A549 (cell line): Measurements from ENCODE around the gene PRLR. TPM values are rescaled to one million over a fixed set of nuclear protein-coding genes. Genes with fewer than 3 reads are reported as not detected.

Experiments used
- ATAC-seq, 2 experiments: fragments of 200-7000 bp in 1 of 2; fragments of >200 bp in 1 of 2; cut with Nextera tagmentation in 1 of 2; cut with Tn5 transposase in 1 of 2; 3 replicates each; pipeline versions ENCODE4 v1.8.0 to v1.9.1; 2018 to 2020; ENCODE audit warnings: mild to moderate bottlenecking in 1 of 2, moderate library complexity in 1 of 2
- CTCF ChIA-PET: fragments of 300-600 bp; sonication (Branson Sonifier 250); formaldehyde crosslinking; extraction: SDS; loops from one replicate; lab custom pipeline; 2021; ENCODE audit warnings: antibody characterized with exemption, inconsistent platforms; lab: Yijun Ruan, JAX
- POLR2A ChIA-PET: fragments of 350-600 bp; formaldehyde crosslinking; extraction: SDS; loops from one replicate; lab custom pipeline; 2021; ENCODE audit warnings: antibody characterized with exemption, inconsistent platforms; lab: Yijun Ruan, JAX
- DNase-seq, 2 experiments: peaks; one replicate each; pipeline versions ENCODE4 v3.0.0 to v3.0.0-alpha.2; 2011 to 2016; ENCODE audit warnings: low read depth in 1 of 2, low spot score in 1 of 2
- FAIRE-seq: peaks from 2 replicates; lab custom pipeline; 2011; peaks lifted over from hg19 to GRCh38; lab: Jason Lieb, UNC
- H3K27ac ChIP-seq, 2 experiments: fragments of >200 bp; sonication (Bioruptor Twin); formaldehyde crosslinking; 3 replicates each; pipeline ENCODE4 v1.5.1; 2016 to 2017
- H3K4me1 ChIP-seq: fragments of >200 bp; sonication (Bioruptor Twin); formaldehyde crosslinking; 3 replicates; pipeline ENCODE4 v1.6.1; 2016
- H3K4me2 ChIP-seq: fragments of >200 bp; sonication (Bioruptor Twin); formaldehyde crosslinking; 3 replicates; pipeline ENCODE4 v1.6.1; 2016
- H3K4me3 ChIP-seq: fragments of >200 bp; sonication (Bioruptor Twin); formaldehyde crosslinking; 3 replicates; pipeline ENCODE4 v1.5.1; 2016
- H3K9me3 ChIP-seq: fragments of >200 bp; sonication (Bioruptor Twin); formaldehyde crosslinking; 3 replicates; pipeline ENCODE4 v1.6.1; 2016
- BHLHE40 ChIP-seq: IDR thresholded peaks from 2 replicates; pipeline ENCODE4 v1.6.1; 2012; ENCODE audit warnings: low read depth, low read length, inconsistent platforms
- CBX2 ChIP-seq: fragments of 200-600 bp; sonication (generic); IDR thresholded peaks from 2 replicates; pipeline ENCODE4 v1.6.1; 2016; ENCODE audit warnings: low read depth, mild to moderate bottlenecking, borderline replicate concordance
- CEBPB ChIP-seq, 2 experiments: fragments of >200 bp in 1 of 2; sonication (Bioruptor Twin) in 1 of 2; formaldehyde crosslinking in 1 of 2; IDR thresholded peaks; 2 replicates each; pipeline ENCODE4 v1.6.1; 2012 to 2016
- EHMT2 ChIP-seq: fragments of 200-600 bp; sonication (generic); IDR thresholded peaks from 2 replicates; pipeline ENCODE4 v1.6.1; 2016; ENCODE audit warnings: antibody characterized with exemption, low read depth, mild to moderate bottlenecking, moderate library complexity
- FOSL2 ChIP-seq, 2 experiments: fragments of 450-650 bp in 1 of 2; fragments of >200 bp in 1 of 2; sonication (Bioruptor Twin) in 1 of 2; formaldehyde crosslinking; IDR thresholded peaks; 2 replicates each; pipeline versions ENCODE4 v1.5.0 to v1.6.1; 2016 to 2020; ENCODE audit warnings: mild to moderate bottlenecking in 1 of 2, moderate library complexity in 1 of 2
- KDM1A ChIP-seq: fragments of 200-600 bp; sonication (generic); IDR thresholded peaks from 2 replicates; pipeline ENCODE4 v1.6.1; 2016; ENCODE audit warnings: low read depth, mild to moderate bottlenecking
- MAZ ChIP-seq: fragments of 150-350 bp; IDR thresholded peaks from 2 replicates; pipeline ENCODE4 v1.6.1; 2014; ENCODE audit warnings: antibody characterized with exemption, low read depth, low read length, borderline replicate concordance
- MYC ChIP-seq: IDR thresholded peaks from 2 replicates; pipeline ENCODE4 v1.6.1; 2012; ENCODE audit warnings: mild to moderate bottlenecking, inconsistent platforms, low read length, improper control_type of control experiment, borderline replicate concordance
- PHF8 ChIP-seq: fragments of 200-600 bp; sonication (generic); IDR thresholded peaks from 2 replicates; pipeline ENCODE4 v1.6.1; 2016; ENCODE audit warnings: low read depth, mild to moderate bottlenecking, antibody characterized with exemption, moderate library complexity, borderline replicate concordance
- RAD21 ChIP-seq, 2 experiments: fragments of >200 bp in 1 of 2; sonication (Bioruptor Twin) in 1 of 2; formaldehyde crosslinking in 1 of 2; IDR thresholded peaks in 1 of 2; conservative IDR thresholded peaks in 1 of 2; 2 replicates in 1 of 2; 3 replicates in 1 of 2; pipeline ENCODE4 v1.6.1; 2012 to 2018; ENCODE audit warnings: inconsistent platforms in 1 of 2
- RARB ChIP-seq: fragments of 250-450 bp; sonication (Bioruptor Pico); IDR thresholded peaks from 2 replicates; pipeline ENCODE4 v1.8.0; 2021; ENCODE audit warnings: mild to moderate bottlenecking, moderate library complexity
- SMC3 ChIP-seq: fragments of >200 bp; sonication (Bioruptor Twin); formaldehyde crosslinking; IDR thresholded peaks from 3 replicates; pipeline ENCODE4 v1.6.1; 2018; ENCODE audit warnings: inconsistent platforms
- TP53 ChIP-seq: fragments of 250-450 bp; sonication (Bioruptor Pico); IDR thresholded peaks from 2 replicates; pipeline ENCODE4 v1.5.0; 2021; ENCODE audit warnings: mild to moderate bottlenecking, moderate library complexity
- WGBS: methylation state at CpG from one replicate; pipeline ENCODE4 v1.1.6; 2017; ENCODE audit errors: missing lambda C conversion rate; 5-methylcytosine and 5-hydroxymethylcytosine counted together
- polyA plus RNA-seq, 4 experiments: library from polyadenylated mRNA; depleted of rRNA in 3 of 4; stranded (reverse); fragments of >200 nt; fragmentation: RNase III in 1 of 4; extraction: RNeasy Plus Mini Kit Qiagen cat#74134 plus additional on column Dnase treatment in 1 of 4; gene quantifications; 2 replicates in 3 of 4; 3 replicates in 1 of 4; pipeline ENCODE4 v1.2.3, GENCODE V29; 2011 to 2017
- TF ChIP-seq, protein P1 (sequence below): fragments of 250-450 bp; sonication (Bioruptor Pico); IDR thresholded peaks from 2 replicates; pipeline ENCODE4 v1.5.0; 2021; ENCODE audit warnings: mild to moderate bottlenecking, moderate library complexity, borderline replicate concordance
- TF ChIP-seq, protein P2 (sequence below): fragments of 150-350 bp; IDR thresholded peaks from 2 replicates; pipeline ENCODE4 v1.6.1; 2014; ENCODE audit warnings: low read depth, mild to moderate bottlenecking, low read length
- TF ChIP-seq, protein P3 (sequence below): fragments of >200 bp; sonication (Bioruptor Twin); formaldehyde crosslinking; IDR thresholded peaks from 2 replicates; pipeline ENCODE4 v1.6.1; 2016
- TF ChIP-seq, protein P4 (sequence below): IDR thresholded peaks from 2 replicates; pipeline ENCODE4 v1.6.1; 2012
- TF ChIP-seq, protein P5 (sequence below): fragments of >200 bp; sonication (Bioruptor Twin); formaldehyde crosslinking; IDR thresholded peaks from 3 replicates; pipeline ENCODE4 v1.5.1; 2016
- TF ChIP-seq, protein P6 (sequence below): IDR thresholded peaks from 2 replicates; pipeline ENCODE4 v1.6.1; 2012; ENCODE audit warnings: low read depth, borderline replicate concordance
- TF ChIP-seq, protein P7 (sequence below): fragments of 200-600 bp; sonication (generic); IDR thresholded peaks from 2 replicates; pipeline ENCODE4 v1.6.1; 2016; ENCODE audit warnings: antibody characterized with exemption, mild to moderate bottlenecking, moderate library complexity

Gene PRLR
- polyA plus RNA-seq, 2 of the 4 experiments (the other 2 are of a cell fraction), result 0.09 TPM; not detected in 1

DNA sequence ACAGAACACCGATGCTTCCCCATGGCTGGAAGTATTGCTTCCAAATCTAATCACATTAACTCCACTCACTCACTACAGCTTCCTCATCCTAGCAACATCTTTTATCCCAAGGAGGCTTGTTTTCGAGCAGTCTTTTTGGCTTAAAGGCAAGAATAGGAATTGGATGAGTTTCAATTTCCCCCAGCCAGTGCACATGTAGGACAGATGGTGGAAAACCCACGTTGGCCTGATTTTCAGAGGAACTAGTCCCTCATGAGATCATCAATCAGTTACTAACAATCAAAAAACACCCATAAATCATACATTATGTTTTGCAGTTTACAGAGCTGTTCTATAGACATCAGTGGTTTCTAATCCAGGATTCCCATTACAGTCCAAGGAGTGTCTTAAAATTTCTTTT lies 134.1 kb downstream of the PRLR start (continued):
- TF ChIP-seq, protein P1, sequence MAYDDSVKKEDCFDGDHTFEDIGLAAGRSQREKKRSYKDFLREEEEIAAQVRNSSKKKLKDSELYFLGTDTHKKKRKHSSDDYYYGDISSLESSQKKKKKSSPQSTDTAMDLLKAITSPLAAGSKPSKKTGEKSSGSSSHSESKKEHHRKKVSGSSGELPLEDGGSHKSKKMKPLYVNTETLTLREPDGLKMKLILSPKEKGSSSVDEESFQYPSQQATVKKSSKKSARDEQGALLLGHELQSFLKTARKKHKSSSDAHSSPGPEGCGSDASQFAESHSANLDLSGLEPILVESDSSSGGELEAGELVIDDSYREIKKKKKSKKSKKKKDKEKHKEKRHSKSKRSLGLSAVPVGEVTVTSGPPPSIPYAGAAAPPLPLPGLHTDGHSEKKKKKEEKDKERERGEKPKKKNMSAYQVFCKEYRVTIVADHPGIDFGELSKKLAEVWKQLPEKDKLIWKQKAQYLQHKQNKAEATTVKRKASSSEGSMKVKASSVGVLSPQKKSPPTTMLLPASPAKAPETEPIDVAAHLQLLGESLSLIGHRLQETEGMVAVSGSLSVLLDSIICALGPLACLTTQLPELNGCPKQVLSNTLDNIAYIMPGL (CRISPR knock-in tag), result no peak
- TF ChIP-seq, protein P2, sequence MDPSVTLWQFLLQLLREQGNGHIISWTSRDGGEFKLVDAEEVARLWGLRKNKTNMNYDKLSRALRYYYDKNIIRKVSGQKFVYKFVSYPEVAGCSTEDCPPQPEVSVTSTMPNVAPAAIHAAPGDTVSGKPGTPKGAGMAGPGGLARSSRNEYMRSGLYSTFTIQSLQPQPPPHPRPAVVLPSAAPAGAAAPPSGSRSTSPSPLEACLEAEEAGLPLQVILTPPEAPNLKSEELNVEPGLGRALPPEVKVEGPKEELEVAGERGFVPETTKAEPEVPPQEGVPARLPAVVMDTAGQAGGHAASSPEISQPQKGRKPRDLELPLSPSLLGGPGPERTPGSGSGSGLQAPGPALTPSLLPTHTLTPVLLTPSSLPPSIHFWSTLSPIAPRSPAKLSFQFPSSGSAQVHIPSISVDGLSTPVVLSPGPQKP, result no peak

DNA sequence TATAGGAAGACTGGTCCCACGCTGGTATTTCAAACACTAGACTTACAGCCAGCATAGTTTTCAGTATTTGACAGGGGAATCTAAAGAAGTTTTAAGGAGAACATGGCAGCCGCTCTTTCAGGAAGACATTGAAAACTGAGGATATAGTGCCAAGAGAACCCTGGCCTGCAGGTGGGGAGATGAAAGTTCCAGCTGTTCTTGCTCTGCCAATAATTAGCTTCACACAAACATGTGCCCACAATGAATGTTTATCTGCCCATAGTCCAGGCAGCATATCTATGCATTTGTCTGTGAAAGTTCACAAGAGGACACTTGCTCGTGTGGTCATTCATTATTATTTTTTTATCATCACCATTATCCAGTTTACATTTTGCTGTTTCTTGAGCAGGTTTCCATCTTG lies 134.9 kb downstream of the PRLR start:
- FAIRE-seq (no peak), DNase-seq (no peak), ATAC-seq (no peak)
- H3K27ac ChIP-seq, result no peak overlapping the region
- no peaks in the 10 kb centered on the region for H3K4me1 ChIP-seq
- no peaks in the 10 kb centered on the region for H3K9me3 ChIP-seq
- no peak overlapping the region for H3K4me2 ChIP-seq
- H3K4me3 ChIP-seq, result no peak overlapping the region
- no peak for TF ChIP-seq PHF8
- no peak for TF ChIP-seq MAZ
- TF ChIP-seq, protein P3, sequence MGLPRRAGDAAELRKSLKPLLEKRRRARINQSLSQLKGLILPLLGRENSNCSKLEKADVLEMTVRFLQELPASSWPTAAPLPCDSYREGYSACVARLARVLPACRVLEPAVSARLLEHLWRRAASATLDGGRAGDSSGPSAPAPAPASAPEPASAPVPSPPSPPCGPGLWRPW, result no peak
- no peak for TF ChIP-seq TP53
- no peak for TF ChIP-seq EHMT2
- TF ChIP-seq, protein P4, sequence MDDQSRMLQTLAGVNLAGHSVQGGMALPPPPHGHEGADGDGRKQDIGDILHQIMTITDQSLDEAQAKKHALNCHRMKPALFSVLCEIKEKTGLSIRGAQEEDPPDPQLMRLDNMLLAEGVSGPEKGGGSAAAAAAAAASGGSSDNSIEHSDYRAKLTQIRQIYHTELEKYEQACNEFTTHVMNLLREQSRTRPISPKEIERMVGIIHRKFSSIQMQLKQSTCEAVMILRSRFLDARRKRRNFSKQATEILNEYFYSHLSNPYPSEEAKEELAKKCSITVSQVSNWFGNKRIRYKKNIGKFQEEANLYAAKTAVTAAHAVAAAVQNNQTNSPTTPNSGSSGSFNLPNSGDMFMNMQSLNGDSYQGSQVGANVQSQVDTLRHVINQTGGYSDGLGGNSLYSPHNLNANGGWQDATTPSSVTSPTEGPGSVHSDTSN, result no peak
- no peak for TF ChIP-seq BHLHE40
- TF ChIP-seq MYC, result no peak
- no peak for TF ChIP-seq RARB (CRISPR knock-in tag)
- TF ChIP-seq, protein P5, sequence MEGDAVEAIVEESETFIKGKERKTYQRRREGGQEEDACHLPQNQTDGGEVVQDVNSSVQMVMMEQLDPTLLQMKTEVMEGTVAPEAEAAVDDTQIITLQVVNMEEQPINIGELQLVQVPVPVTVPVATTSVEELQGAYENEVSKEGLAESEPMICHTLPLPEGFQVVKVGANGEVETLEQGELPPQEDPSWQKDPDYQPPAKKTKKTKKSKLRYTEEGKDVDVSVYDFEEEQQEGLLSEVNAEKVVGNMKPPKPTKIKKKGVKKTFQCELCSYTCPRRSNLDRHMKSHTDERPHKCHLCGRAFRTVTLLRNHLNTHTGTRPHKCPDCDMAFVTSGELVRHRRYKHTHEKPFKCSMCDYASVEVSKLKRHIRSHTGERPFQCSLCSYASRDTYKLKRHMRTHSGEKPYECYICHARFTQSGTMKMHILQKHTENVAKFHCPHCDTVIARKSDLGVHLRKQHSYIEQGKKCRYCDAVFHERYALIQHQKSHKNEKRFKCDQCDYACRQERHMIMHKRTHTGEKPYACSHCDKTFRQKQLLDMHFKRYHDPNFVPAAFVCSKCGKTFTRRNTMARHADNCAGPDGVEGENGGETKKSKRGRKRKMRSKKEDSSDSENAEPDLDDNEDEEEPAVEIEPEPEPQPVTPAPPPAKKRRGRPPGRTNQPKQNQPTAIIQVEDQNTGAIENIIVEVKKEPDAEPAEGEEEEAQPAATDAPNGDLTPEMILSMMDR, result no peak
- TF ChIP-seq CBX2, result no peak
- TF ChIP-seq RAD21 (conservative IDR thresholded peaks at IDR 0.05 in 1 of 2, IDR thresholded peaks at IDR 0.05 in 1 of 2), result no peak
- TF ChIP-seq KDM1A, result no peak
- TF ChIP-seq, protein P6, sequence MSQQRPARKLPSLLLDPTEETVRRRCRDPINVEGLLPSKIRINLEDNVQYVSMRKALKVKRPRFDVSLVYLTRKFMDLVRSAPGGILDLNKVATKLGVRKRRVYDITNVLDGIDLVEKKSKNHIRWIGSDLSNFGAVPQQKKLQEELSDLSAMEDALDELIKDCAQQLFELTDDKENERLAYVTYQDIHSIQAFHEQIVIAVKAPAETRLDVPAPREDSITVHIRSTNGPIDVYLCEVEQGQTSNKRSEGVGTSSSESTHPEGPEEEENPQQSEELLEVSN, result no peak
- TF ChIP-seq, protein P7, sequence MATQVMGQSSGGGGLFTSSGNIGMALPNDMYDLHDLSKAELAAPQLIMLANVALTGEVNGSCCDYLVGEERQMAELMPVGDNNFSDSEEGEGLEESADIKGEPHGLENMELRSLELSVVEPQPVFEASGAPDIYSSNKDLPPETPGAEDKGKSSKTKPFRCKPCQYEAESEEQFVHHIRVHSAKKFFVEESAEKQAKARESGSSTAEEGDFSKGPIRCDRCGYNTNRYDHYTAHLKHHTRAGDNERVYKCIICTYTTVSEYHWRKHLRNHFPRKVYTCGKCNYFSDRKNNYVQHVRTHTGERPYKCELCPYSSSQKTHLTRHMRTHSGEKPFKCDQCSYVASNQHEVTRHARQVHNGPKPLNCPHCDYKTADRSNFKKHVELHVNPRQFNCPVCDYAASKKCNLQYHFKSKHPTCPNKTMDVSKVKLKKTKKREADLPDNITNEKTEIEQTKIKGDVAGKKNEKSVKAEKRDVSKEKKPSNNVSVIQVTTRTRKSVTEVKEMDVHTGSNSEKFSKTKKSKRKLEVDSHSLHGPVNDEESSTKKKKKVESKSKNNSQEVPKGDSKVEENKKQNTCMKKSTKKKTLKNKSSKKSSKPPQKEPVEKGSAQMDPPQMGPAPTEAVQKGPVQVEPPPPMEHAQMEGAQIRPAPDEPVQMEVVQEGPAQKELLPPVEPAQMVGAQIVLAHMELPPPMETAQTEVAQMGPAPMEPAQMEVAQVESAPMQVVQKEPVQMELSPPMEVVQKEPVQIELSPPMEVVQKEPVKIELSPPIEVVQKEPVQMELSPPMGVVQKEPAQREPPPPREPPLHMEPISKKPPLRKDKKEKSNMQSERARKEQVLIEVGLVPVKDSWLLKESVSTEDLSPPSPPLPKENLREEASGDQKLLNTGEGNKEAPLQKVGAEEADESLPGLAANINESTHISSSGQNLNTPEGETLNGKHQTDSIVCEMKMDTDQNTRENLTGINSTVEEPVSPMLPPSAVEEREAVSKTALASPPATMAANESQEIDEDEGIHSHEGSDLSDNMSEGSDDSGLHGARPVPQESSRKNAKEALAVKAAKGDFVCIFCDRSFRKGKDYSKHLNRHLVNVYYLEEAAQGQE, result no peak
- TF ChIP-seq CEBPB (IDR thresholded peaks at IDR 0.05), result no peak
- no peak for TF ChIP-seq SMC3
- TF ChIP-seq FOSL2 (IDR thresholded peaks at IDR 0.05), result no peak
- TF ChIP-seq FOSL2 (CRISPR knock-in tag; IDR thresholded peaks at IDR 0.05), result no peak
- POLR2A ChIA-PET, result no interaction called here
- CTCF ChIA-PET, result no interaction called here
- 34% methylated on average over 3 of the region's 3 CpGs for whole genome bisulfite sequencing
